Aortic smooth muscle cell (primary cell): Measurements from ENCODE around the gene TNNT2. TPM values are rescaled to one million over a fixed set of nuclear protein-coding genes. Genes with fewer than 3 reads are reported as not detected.

Experiments used
- total RNA-seq: library from RNA; depleted of rRNA; stranded (reverse); fragments of >200 nt; gene quantifications from 2 replicates; pipeline ENCODE4 v1.2.3, GENCODE V29; 2014

Gene TNNT2
- total RNA-seq = not detected in 2 replicates

GRCh38 chr1:201377611-201378092 lies at the start of gene TNNT2:
TNNT2 (minus strand) TSS chr1:201377680; CDS start chr1:201373254, 4,426 bp downstream.

GRCh38 chr1:201399018-201399351 lies 21.5 kb upstream of the TNNT2 start, which contains the start of gene LAD1:
LAD1 (minus strand) TSS chr1:201399324; CDS start chr1:201399306, 18 bp downstream.

Other genes with a start within 250 kb of the TNNT2 start
- gene TMEM9, start 223.2 kb downstream of the TNNT2 start, total RNA-seq = 56.4 and 61.4 TPM in 2 replicates
- under 0.01 and 0.19 TPM in 2 replicates for gene IGFN1, start 186.9 kb downstream of the TNNT2 start, total RNA-seq
- gene PKP1, start 94.2 kb downstream of the TNNT2 start, total RNA-seq = under 0.01 and 0.06 TPM in 2 replicates
- not detected in 2 replicates for gene LAD1, start 21.6 kb upstream of the TNNT2 start, total RNA-seq
- gene TNNI1, start 44.0 kb upstream of the TNNT2 start, total RNA-seq = under 0.01 TPM in 1 of 2 replicates, not detected in the other
- gene PHLDA3, start 91.5 kb upstream of the TNNT2 start, total RNA-seq = 41.2 and 51.4 TPM in 2 replicates
- gene CSRP1, start 129.4 kb upstream of the TNNT2 start, total RNA-seq = 363 and 556 TPM in 2 replicates
- gene NAV1, start 161.4 kb upstream of the TNNT2 start, total RNA-seq = 53.5 and 54.9 TPM in 2 replicates